ENCODE data around the gene PNPO.

The PNPO gene

DNA sequence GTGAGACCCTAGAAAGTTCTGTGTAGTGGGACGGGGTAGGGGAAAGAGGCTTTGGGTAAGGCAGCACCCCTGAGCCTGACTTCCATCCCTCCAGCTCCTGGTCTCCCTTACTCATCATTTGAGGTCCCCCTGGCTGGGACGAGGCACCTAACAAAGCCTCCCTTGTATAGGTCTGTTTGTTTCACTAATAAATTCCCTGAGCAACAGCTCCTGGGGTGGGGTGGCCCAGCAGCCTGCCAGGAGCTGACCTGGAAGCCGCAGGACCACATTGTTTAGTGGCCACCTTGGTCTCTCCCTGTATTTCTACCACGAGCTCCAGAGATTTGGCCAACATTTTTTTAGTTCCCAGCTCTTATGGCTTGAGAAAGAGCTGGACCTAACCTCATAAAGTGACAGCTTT lies 9.1 kb downstream of the PNPO start:
- ATAC-seq: no peak

DNA sequence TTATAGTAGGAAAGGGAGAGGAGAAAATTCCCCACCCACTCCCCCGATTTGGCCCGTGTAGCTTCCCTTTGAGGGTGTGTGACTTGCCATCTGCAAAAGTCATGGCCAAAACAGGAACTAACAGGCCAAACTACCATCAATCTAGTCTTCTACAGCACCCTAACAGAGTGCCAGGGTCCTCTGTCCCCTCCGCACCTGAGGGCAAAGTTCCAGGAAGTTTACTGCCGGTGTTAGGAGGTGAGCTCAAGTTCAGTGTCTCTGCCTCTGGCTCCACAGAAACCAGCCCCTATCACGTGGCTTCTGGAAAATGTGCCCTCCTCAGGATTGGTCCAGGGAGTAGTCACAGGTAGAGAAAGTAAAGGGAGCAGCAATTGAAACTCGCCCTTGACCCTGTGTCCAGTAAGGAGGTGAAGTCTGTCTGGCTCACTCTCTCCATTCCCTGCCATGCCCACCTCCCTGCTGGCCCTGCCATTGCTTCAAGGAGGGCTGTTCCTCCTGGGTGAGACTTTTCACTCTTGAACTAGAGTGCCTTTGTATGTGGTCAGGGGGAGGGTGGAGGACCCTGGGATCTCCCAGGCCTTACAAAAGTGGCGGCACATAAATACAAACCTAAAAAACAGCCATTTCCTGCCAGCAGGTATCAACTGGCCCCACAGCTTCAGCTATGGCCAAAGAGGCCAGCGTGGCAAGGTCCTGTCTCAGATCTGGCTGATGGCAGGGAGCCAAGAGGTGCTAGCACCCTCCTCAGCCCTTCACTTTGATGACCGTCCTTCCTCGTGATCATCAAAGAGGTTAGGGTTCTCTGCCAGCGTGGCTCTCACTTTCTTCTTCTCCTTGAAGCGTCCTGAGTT lies 11.0 kb downstream of the PNPO start:
- no peak for ATAC-seq

DNA sequence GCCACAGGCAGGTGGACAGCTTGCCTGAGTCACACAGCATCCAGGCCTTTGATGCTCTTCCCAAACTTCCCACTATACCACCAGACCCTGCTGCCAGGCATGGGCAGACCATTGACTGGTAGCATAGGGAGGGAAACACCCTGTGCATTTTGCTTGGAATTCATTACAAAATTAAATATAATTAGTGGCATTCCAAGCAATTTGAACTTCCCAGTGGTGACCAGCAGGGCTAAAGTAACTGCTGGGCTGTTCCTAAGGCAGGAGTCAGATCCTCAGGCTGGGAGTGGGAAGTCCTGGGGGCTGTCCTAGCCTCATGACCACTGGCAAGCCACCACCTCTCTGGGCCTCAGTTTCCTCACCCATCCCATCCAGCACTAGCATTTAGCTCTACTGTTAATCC lies 12.5 kb downstream of the PNPO start:
- no peak for ATAC-seq

DNA sequence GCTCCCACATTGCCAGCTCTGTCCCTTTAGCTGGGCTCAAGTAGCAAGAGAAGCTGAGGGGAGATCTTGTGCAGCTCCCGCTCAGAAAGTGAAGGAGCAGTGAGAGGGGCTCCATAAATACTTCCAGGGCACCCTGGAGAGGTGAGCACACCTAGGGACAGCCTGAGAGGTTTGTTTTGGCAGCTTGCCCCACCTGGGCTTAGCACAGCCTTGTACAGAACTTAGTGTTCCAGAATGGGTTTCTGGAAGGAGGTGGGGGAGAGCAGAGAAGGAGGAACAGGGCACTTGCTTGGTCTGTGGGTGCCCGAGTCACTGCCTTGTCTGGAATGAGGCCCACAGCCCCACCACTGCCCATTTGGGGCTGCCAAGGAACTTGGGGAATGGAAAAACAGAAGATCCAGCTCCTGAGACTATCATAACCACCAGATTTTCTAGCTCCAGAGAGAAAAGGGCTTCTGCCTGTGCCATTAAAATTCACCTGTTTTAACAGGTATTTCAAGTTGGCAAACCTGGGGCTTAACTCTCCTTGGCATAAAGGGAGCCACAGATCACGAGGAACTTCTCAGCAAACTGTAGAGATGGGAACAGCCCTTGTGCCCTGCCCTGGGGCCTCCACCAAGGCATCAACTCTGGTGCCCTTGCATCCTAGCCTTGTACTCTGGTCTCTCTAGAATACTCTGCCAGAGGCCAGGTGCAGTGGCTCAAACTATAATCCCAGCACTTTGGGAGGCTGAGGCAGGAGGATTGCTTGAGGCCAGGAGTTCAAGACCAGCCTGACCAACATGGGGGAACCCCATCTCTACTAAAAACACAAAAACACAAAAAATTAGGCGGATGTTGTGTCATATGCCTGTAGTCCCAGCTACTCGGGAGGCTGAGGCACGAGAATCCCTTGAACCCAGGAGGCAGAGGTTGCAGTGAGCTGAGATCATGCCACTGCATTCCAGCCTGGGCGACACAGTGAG lies 14.4 kb downstream of the PNPO start:
- ATAC-seq: no peak

DNA sequence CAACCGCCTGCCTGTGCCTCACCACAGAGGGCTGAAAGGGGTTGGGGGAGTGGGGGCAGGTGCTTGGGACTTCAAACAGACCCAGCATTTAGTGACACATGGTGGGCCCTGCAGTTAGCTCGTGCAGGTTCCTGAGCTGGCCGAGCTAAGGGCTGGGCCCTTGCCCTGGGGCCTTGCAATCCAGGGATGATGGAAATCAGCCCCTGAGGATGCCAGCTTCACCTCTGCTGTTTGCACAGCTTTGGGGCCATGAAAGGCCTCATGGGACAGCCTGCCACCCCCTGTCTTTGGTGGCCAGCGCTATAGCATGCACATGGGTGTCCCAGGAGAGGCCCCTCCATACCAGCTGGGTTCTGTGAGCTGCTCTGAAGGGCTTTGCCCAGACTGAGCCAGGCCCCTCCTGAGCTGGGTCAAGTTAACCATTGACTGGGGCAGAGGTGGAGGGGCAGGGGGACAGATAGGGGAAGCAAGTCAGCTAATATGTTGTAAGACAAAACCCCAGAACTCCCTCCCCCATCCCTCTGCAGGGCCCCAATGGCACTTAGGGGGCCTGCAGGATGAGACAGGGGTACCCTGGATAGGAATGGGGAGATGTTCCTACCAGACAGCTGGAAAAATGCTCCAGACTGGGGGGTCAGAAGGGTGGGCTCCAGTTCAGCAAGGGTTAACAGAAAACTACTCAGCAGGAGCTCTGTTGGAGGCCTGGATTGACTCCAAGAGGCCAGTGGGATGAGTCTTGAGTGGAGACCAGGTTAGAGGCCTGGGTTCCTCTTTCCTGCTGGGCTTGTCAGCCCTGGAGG lies 15.6 kb downstream of the PNPO start:
- ATAC-seq: no peak

DNA sequence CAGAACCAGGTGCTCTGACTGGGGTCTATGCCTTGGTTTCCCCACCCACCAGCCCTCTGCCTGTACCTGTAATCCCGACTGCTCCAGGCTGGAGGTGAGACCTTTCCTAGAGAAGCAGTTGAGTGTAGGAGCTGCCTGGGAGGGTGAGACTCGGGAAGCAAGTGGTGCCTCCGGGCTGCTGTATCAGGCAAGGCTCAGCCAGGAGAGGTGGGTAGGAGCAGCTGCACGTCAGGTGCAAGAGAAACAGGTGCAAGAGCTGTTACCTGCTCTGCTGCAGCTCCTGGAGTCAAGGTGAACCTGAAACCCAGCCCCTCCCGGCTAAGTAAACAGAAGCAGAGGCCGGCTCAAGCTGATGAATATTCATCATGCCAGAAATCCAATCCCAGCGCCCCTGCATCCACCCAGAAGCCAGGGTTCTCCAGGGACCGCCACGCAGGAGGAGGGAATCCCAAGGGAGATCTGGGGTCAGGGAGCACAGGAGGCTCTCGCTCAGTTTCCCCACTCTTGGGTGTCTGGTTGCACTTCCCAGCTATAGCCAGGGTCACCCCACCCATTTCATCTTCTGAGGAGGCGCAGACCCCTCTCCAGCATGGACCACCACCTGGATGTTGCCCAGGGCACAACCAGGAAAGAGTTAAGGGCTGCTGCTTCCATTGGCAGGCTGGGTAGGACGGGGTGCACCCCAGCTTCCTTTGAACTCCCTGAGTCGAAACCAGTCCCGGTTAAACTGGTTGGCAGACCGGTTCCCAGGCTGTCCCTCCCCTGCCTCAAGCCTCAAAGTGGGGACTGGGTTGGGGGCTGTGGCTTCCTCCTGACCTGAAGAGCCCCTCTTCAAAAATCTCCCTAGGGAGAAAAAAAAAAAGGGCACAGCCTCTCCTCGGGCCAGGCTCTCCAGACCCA lies 16.5 kb downstream of the PNPO start, which contains the start of gene PRR15L:
PRR15L (minus strand) TSS at position 293 of the 900 bp plus-strand sequence. CDS start 4,649 bp downstream, outside the sequence.
- no peak for ATAC-seq

DNA sequence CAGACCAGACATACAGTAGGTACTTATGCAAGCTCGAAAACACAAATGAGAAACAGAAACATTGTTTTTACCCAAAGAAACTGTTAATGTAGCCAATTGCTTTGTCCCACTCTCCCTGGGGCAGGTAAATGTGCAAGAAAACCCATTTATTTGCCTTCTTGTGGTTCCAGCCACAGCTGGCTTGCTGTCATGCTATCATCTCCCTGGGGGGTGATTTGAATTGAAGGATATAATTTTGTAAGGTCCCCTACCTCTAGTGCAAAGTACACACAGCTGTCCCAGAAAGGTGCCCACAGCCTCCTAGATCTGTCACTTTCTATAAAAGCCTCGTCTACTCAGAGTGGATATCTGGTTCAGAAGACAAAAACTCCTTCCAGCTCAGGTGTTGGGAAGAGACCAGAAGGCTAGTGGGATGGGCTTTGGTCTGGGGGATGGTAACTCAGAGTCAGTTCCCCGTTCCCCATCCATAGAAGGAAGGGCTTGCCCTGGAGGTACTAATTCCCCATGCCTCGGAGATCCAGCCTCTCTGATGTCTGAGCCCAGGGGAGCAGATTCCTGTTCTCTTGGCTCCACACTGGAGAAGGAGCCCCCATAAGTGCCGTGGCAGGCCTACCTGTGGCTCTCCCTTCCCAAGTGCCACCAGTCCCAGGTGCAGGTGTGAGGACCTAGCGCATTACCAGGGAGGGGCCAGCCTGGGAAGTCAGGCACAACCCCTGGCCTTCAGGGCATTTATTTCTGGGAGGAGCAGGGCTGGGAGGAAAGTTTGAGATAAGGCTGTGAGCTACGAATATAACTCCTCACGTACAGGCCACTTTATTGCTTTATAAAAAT lies 18.7 kb downstream of the PNPO start:
- ATAC-seq: no peak

DNA sequence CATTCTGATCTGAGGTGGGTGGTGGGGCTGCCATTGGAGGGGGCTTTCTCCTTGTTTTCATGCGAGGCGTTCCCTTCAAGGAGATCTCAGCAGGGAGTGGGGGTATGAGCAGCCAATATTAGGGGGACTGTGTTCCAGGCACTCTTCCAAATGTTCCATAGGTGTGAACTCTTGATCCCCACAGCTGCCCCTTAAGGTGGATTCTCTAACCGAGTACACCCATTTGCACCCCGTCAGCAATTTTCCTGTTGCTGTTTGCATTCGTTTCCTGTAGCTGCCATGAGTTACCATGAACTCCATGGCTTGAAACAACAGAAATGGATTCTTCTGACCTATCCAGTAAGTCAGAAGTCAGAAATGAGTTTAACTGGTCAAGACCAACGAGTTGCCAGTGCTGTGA lies 20.0 kb downstream of the PNPO start:
- ATAC-seq: no peak

DNA sequence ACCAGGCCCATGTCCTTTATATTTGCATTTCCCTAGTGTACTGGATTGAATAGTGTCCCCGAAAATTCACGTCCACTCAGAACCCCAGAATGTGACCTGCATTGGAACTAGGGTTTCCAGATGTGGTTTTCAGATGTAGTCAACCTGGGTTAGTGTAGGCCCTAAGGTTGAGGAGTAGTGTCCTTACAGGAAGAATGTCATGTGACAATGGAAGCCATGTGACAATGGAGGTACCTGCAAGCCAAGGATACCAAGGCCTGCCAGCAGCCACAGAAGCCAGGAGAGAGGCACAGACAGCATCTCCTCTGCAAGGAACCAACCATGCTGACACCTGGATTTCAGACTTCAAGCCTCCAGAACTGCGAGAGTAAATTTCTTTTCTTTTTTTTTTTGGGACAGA lies 21.5 kb downstream of the PNPO start:
- no peak for ATAC-seq

DNA sequence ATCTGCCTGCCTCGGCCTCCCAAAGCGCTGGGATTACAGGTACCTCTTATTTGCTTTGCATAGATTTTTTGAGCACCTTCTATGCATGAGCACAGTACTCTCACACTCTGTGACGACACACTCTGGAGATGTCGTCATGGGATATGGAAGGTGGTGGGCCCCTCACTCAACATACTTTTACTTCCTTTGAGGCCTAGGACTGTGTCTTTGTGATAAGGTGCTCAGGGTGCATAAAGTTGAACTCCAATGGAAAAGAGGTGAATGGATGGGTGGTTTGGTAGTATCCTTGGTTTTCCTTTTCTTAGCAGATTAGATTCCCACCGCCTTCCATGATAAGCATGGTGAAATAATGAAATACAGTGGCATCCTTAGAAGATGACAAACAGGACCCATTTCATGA lies 23.5 kb downstream of the PNPO start:
- no peak for ATAC-seq

DNA sequence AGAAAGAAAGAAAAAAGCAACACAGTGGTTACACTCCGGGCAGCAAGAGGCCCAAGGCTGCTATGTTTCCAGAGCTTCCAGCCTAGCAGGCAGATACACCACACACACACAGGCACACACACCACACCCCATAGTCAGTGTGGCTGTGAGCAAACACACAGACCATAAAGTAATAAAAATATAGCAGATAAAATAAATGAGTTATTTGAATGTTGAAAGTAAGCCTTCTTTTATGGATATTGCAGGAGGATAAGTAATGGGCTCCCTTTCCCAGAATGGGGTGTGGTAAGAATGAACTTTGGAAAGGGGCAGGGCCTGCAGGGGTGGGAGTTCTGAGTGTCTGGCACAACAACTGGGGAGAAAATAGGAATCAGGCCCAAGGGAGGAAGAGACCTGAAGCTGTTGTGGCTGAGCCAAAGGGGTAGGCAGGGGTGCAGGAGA lies 24.7 kb downstream of the PNPO start:
- ATAC-seq: no peak

DNA sequence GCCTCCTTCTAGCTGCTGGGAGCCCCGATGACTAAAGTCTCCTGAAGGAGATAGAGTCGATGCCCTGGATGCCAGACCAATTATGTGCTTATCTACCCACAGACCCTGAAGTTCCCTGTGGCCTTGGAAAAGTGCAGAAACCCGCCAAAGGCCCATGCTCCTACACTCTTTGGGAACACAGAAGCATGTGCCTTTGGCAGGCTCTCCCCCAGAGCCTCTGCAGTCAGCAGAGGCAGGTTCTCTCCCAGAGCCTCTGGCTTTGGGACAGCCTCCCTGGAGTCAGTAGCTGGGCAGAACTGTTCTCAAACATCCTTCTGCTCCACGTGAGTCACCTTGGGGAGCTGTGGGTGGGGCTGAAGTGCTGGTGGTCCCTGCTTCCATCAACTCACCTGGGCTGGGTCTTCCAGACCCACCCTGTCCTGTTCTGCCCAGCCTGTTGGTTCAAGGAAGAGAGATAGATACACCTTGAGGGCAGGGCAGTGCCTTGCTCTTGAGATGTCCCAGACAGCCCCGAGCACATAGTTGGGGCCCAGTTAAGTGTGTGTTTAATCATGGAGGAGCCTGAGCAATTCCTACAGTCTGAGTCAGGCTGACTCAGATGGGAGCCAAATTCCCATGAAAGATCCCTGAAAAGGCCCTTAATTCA lies 26.4 kb downstream of the PNPO start:
- no peak for ATAC-seq

DNA sequence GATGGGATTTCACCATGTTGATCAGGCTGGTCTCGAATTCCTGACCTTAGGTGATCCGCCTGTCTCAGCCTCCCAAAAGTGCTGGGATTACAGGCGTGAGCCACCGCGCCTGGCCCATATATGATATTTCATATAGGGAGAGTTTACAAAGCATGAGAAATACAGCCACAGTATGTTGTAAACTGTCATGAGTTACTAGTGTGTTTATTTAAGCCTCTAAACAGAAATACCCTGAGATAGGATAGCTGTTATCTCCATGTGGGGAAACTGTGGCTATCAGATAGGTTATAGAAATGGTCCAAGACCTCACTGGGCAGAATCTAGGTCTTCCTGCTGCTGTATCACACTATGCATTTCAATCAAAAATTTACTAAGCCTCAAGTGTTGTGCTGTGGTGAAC lies 27.5 kb downstream of the PNPO start:
- ATAC-seq: no peak

DNA sequence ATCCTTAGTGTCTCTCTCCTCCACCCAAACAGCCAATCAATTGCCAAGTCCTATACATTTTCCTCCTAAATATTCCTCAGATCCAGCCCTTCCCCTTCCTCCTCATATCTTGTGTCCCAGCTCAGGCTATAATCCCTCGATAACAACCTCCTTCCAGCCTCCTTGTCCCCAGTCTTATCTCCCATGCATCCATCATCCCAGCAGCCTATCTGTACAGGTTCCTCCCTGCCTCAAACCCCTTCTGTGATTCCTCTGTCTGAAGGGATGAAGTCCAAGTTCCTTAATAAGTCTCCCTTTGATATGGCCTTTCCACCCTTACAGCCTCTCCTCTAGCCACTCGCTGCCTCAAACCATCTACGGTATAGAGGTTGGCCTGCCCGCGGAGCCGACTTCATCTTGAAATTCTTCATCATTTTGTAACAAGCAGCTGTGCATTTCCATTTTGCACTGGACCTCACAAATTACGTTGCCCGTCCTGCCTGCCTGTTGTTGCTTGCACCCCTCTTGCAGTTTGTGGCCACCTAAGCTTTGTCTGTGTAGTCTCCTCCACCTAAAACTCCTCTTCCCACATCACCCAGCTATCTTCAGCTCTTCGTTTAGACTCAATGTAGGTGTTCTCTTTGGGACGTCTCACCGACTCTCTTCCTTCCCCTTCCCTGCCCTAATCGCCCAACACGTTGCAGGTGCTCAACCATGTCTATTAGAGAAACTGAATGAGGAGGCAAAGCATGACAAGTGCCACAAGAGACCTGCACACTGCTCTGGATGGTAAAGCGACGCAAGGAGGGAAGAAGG lies 28.8 kb downstream of the PNPO start:
- ATAC-seq: no peak

DNA sequence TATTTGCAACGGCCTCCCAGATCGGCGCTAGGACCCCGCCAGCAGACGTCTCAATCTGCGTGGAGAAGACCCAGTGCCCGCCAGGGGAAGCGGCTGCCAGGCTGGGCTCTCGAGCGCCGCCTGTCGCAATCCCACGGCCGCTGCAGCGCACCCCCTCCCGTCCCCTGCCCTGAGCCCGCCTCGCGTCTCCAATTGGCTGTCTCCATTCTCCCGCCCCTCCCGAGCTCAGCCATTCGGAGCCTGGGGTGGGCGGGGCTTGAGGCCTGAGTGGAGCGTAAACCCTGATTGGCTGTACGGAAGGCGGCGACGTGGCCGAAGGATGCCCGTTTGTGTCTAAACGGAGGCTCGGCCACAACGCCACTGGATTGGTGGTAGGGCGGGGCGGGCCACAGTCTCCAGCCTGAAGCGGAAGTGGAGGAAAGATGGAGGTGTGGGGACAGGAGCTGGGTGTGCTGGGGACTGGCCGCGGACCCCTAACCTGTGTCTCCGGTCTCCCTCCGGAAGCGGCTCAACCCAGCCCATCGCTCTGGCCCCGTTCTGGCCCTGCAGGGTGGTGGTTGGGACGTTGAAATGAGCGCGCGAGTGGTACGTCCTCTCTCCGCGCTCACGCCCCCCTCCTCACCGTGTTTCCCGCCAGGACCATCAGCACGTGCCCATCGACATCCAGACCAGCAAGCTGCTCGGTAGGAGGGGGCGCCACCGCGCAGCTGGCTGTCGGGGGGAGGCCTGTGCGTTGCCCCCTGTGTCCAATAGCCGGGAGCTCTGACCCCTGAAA lies 29.5 kb downstream of the PNPO start, which contains the start of gene CDK5RAP3:
CDK5RAP3 (plus strand) TSS at position 389 of the 775 bp plus-strand sequence; CDS start at position 423, 34 bp downstream.
- ATAC-seq: peak; percentile 96 to 99

DNA sequence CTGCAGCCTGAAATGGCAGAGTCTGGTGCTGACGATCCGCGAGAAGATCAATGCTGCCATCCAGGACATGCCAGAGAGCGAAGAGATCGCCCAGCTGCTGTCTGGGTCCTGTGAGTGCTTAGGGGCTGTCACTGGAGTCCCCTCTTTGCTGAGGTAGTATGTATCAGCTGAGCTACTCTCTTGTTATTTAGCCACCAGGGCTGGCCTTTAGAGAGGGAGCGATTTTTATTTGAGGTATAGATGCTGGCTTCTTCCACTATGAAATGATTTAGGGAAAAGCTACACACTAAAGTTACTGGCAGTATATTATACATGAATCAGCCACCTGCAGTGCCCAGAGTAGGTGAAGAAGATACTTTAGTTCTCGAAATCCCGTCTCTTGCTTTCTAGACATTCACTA lies 32.2 kb downstream of the PNPO start:
- no peak for ATAC-seq

DNA sequence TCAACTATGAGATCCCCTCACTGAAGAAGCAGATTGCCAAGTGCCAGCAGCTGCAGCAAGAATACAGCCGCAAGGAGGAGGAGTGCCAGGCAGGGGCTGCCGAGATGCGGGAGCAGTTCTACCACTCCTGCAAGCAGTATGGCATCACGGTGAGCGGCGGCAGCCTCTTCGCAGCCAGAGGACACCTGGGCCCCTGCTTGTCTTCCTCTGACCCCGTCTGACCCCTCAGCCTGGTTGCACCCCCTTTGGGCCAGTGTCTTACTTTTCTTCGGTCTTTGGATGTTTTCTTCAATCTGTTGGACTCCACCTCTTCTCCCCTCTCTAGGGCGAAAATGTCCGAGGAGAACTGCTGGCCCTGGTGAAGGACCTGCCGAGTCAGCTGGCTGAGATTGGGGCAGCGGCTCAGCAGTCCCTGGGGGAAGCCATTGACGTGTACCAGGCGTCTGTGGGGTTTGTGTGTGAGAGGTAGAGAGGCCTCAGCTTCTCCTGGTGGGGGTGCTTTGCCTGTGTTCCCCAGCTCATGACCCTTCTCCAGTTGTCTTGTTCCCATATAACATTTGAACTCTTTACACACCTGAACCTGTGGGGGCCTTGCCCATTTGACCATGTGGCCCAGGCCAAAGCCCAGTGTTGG lies 33.9 kb downstream of the PNPO start:
- no peak for ATAC-seq

DNA sequence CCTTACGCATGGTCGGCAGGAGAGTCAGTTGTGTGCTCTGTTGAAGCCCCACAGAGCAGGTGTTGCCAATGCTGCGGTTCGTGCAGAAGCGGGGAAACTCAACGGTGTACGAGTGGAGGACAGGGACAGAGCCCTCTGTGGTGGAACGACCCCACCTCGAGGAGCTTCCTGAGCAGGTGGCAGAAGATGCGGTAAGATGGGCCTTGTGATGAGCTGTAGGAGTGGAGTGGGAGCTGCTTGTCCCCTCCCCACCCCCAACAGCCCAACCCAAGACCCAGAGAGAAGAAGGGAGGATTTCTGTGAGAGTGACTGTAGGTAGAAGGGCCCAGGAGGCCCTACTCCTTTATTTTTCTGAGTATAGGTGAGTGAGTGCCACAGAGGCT lies 34.4 kb downstream of the PNPO start:
- no peak for ATAC-seq
